ENCODE results near the gene KRT17.
"Not testable (repeated sequence)": the region's sequence is repeated elsewhere in the genome, so short reads cannot be mapped to it uniquely, and the experiment has no call there.

Gene KRT17

DNA sequence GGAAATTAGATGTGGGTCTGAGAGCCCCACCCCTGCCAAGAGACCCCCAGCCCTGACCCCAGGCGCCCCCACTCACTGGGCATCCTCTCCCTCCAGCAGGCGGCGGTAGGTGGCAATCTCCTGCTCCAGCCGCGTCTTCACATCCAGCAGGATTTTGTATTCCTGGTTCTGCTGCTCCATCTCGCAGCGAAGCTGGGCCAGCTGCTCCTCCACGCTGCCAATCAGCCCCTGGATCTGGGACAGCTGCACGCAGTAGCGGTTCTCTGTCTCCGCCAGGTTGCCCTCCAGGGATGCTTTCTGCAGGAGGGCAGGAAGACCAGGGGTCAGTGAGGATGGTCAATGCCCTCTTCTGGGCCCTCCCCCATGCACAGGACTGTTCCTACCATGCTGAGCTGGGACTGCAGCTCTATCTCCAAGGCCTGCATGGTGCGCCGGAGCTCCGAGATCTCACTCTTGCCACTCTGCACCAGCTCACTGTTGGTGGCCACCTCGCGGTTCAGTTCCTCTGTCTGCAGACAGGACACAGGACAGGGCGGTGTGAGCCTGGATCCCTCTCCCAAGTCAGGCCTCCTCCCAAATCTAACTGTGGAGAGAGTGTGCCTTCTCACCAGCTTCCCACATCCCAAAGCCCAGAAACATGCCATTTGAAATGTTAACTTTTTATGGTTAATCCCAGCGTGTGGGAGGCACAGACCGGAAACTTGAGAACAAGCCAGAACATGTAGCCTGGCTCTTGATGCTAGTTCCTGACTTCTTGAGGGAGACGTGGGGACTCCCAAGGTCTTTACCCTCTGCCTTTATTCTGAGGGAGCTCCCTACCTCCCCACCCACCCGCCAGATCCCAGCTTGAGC, 3.6 kb downstream of the KRT17 start:
- POLR2A ChIA-PET, result interaction anchor here (0.8 kb wide), 1 partner anchor 69 kb away, joined by 3 read pairs; no protein-coding TSS in a partner anchor
- TF ChIP-seq, protein P1, sequence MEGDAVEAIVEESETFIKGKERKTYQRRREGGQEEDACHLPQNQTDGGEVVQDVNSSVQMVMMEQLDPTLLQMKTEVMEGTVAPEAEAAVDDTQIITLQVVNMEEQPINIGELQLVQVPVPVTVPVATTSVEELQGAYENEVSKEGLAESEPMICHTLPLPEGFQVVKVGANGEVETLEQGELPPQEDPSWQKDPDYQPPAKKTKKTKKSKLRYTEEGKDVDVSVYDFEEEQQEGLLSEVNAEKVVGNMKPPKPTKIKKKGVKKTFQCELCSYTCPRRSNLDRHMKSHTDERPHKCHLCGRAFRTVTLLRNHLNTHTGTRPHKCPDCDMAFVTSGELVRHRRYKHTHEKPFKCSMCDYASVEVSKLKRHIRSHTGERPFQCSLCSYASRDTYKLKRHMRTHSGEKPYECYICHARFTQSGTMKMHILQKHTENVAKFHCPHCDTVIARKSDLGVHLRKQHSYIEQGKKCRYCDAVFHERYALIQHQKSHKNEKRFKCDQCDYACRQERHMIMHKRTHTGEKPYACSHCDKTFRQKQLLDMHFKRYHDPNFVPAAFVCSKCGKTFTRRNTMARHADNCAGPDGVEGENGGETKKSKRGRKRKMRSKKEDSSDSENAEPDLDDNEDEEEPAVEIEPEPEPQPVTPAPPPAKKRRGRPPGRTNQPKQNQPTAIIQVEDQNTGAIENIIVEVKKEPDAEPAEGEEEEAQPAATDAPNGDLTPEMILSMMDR (IDR thresholded peaks at IDR 0.05; ENCODE audit: insufficient read depth, low read length, missing control alignments), result no peak
- DNase-seq (ENCODE audit: low read depth, low spot score), result no peak
- H3K4me3 ChIP-seq (ENCODE audit: low read depth, low read length), result no peak overlapping the region
- CTCF ChIA-PET, result interaction anchor here (1.4 to 1.9 kb wide), 3 partner anchors 27 to 42 kb away, joined by 5 to 17 read pairs (median 5); no protein-coding TSS in a partner anchor

DNA sequence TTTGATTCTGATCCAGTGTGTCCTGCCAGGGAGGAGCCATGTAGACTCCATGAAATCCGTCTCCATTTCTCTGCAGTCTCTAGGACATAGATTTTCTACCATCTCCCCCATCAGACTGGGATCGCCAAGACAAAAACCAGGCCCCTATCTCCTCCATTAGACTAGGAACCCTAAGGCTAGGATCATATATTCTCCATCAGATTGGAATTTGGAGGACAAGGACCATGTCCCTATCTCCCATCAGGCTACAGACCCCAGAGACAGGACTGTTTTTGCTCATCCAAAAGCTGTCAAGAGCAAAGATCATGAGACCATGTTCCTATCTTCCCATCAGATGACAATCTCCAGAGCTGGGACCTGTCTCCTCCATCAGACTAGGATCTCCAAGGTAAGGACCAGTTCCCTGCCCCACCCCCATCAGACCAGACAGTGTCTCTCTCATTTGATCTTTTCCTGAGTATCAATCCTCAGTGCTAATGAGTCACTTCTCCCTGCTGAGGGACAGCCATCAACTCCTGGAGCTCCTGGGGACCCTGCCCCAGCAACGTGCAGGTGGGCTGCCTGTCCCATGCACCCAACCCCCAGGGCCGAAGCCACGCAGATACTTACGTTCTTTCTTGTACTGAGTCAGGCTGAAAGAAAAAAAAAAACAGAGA, 4.3 kb downstream of the KRT17 start:
- H3K4me3 ChIP-seq (ENCODE audit: low read depth, low read length); DNase-seq (ENCODE audit: low read depth, low spot score): not testable (repeated sequence)
- ChIA-PET CTCF (interaction anchor here (1.7 to 2.0 kb wide), 3 partner anchors 28 to 72 kb away, joined by 5 to 17 read pairs (median 7); no protein-coding TSS in a partner anchor), POLR2A (interaction anchor here (0.8 kb wide), 1 partner anchor 69 kb away, joined by 3 read pairs; no protein-coding TSS in a partner anchor)

DNA sequence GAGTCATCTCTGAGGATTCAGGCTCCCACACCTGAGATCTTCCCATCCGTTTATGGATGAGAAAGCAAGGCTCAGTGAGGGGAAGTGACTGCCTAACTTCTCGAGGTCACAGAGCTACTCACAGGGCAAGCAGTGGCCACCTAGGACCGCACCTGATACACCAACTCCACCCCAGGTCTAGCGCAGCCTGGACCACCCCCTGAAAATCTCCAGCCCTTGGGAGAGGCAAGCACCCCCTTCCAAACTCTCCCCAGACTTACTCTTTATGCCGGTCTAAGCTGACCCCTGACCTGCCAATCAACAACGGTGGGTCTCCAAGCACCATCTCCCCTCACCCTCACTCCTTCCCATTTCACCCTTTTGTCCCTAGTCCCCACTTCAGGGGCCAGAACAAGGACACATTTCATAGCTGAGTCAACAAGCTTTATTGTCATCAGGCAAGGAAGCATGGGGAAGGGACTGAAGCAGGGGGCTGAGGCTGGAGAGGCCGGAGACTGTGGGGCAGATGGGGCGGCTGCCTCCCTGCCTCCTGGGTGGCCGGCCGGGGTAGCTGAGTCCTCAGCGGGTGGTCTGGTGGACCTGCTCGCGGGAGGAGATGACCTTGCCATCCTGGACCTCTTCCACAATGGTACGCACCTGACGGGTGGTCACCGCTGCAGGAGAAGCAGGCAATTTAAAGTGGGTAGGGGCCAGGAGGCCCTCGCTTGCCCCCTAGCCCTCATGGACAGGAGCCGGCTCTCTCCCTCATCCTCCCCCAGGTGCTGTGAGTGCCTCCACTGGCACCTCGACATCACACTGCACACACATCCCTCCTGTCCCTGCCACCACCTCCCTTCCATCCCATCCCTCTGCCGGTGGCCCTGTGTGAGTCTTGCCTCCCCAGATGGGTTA, 5.1 kb downstream of the KRT17 start:
- H3K4me3 ChIP-seq (ENCODE audit: low read depth, low read length), result no peak overlapping the region
- POLR2A ChIA-PET, result interaction anchor here (0.6 kb wide), 1 partner anchor 48 kb away, joined by 3 read pairs; the partner anchor contains the start of gene KRT9
- TF ChIP-seq, protein P1 (IDR thresholded peaks at IDR 0.05; ENCODE audit: insufficient read depth, low read length, missing control alignments), result no peak
- no peak for DNase-seq (ENCODE audit: low read depth, low spot score)
- CTCF ChIA-PET, result interaction anchor here (1.8 to 2.0 kb wide), 2 partner anchors 29 to 71 kb away, joined by 7 read pairs; no protein-coding TSS in a partner anchor

DNA sequence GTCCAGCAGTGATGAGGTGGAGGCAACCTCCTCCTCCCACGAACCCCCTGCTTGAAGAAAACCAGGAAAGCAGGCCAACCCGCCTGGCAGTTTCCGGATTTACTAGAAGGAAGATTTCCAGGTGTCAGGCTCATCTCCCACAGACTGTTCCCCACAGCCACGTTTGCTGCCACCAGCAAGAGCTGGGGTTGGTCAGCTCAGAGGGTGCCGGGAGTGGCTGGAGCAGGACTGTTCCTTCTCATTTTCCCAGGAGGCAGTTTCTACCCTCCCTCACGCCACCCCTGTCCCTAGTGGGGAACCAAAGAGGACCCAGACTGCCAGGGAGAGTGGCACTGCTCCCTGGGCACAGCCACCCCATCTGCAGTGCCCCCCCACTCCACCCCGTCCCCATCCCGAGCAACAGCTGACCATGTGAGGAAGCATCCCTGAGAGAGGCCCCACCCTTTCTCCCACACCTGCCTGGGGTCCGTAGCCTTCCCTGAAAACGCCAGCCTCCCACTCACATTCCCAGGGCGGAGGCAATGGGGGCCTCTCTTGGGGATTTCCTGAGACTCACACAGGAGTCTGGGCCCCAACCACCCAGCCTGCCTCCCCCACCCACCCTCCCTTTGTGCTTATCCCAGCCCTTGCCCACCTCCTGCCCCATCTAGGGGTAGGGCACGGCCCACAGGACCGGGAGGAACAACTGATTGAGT, 5.9 kb downstream of the KRT17 start:
- TF ChIP-seq, protein P1 (IDR thresholded peaks at IDR 0.05; ENCODE audit: insufficient read depth, low read length, missing control alignments), result no peak
- H3K4me3 ChIP-seq (ENCODE audit: low read depth, low read length), result no peak overlapping the region
- DNase-seq (ENCODE audit: low read depth, low spot score), result no peak
- ChIA-PET POLR2A (no interaction called here), CTCF (interaction anchor here (1.8 to 2.0 kb wide), 2 partner anchors 30 to 70 kb away, joined by 7 read pairs; no protein-coding TSS in a partner anchor)

DNA sequence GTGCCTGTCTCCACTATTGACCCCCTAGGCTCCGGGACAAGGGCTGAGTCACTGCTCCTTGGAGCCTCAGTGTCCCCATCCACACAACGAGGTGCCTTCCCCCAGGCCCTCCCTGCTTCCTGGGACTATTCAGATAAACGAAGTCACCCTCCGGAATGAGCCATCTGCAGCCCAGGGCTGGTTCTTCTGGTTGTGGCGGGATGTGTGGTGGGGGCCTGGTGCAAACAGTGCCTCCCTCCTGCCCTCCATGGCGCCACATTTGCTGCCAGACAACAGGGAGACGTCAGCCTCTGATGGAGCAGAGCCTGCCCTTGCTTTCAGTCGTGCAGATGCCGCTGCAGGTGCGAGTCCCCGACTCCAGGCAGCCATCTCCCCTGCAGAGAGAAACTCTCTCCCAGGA, 6.7 kb downstream of the KRT17 start:
- DNase-seq (ENCODE audit: low read depth, low spot score), result no peak
- TF ChIP-seq, protein P1 (IDR thresholded peaks at IDR 0.05; ENCODE audit: insufficient read depth, low read length, missing control alignments), result no peak
- POLR2A ChIA-PET, result no interaction called here
- CTCF ChIA-PET, result interaction anchor here (1.8 to 2.0 kb wide), 2 partner anchors 31 to 69 kb away, joined by 7 read pairs; no protein-coding TSS in a partner anchor
- H3K4me3 ChIP-seq (ENCODE audit: low read depth, low read length), result no peak overlapping the region

DNA sequence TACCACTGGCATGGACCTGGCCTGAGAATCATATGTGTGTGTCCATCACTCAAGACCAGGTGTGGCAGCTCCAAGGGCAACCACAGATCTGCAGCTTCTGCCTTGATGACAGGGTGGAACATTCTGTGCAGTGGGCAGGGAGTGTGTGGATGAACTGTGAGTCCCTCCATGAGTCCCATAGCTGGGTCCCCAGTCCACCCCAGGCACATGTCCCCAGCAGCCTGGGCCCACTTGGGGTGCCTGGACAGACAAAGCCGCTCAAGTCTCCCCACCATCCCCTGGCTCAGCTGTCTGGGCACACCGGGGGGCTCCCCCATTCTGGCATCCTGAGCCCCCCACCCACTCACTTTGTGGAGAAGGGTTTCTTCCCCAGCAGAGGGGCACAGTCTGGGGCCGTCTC, 7.2 kb downstream of the KRT17 start:
- ChIA-PET CTCF (no interaction called here), POLR2A (no interaction called here)
- TF ChIP-seq, protein P1 (IDR thresholded peaks at IDR 0.05; ENCODE audit: insufficient read depth, low read length, missing control alignments), result no peak
- no peak overlapping the region for H3K4me3 ChIP-seq (ENCODE audit: low read depth, low read length)
- DNase-seq (ENCODE audit: low read depth, low spot score), result no peak

DNA sequence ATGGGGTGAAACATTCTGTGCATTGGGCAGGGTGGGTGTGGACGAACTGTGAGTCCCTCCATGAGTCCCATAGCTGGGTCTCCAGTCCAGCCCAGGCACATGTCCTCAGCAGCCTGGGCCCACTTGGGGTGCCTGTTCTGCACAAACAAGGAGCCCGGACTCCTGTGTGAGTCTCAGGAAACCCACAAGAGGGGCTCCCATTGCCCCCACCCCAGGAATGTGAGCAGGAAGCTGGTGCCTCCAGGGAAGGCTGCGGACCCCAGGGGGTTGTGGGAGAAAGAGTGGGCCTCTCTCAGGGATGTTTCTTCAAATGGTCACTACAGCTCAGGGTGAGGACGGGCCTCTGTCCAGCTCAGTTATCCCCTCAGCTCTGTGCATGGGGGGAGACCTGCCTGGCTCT, 7.9 kb downstream of the KRT17 start:
- CTCF ChIA-PET, result interaction anchor here (0.9 kb wide), 1 partner anchor 67 kb away, joined by 3 read pairs; no protein-coding TSS in a partner anchor
- DNase-seq (ENCODE audit: low read depth, low spot score); POLR2A ChIA-PET; H3K4me3 ChIP-seq (ENCODE audit: low read depth, low read length): not testable (repeated sequence)
